Lung (tissue), 10 donors: Measurements from ENCODE around the gene POMZP3. TPM values are rescaled to one million over a fixed set of nuclear protein-coding genes. Genes with fewer than 3 reads are reported as not detected.
"Not testable (repeated sequence)": the region's sequence is repeated elsewhere in the genome, so short reads cannot be mapped to it uniquely, and the experiment has no call there.

Experiments used
- ATAC-seq: fragments of 200-7000 bp; cut with Tn5 transposase; one replicate; pipeline ENCODE4 v1.9.1; 2020; ENCODE audit warnings: moderate number of reproducible peaks; ENCODE audit not compliant: insufficient read depth, low FRiP score
- DNase-seq, 3 donors: peaks; one replicate each; pipeline ENCODE4 v3.0.0-alpha.2; 2013 to 2017
- H3K27ac ChIP-seq, 2 donors: one replicate each; pipeline ENCODE4 v1.5.1; 2013; ENCODE audit warnings: mild to moderate bottlenecking in 2 of 2, moderate library complexity in 2 of 2, control low read depth in 1 of 2, inconsistent platforms in 1 of 2, low read depth in 1 of 2, low read length in 1 of 2
- H3K27me3 ChIP-seq, 3 donors: one replicate each; pipeline ENCODE4 v1.5.1; 2013; ENCODE audit warnings: low read length in 2 of 3; ENCODE audit not compliant: control insufficient read depth in 3 of 3, insufficient read depth in 3 of 3
- H3K36me3 ChIP-seq, 4 donors: one replicate each; pipeline ENCODE4 v1.5.1; 2013; ENCODE audit warnings: low read length in 4 of 4, mild to moderate bottlenecking in 1 of 4, moderate library complexity in 1 of 4; ENCODE audit not compliant: control insufficient read depth in 4 of 4, insufficient read depth in 4 of 4
- H3K4me1 ChIP-seq, 5 donors: one replicate each; pipeline ENCODE4 v1.5.1; 2013; ENCODE audit warnings: low read length in 5 of 5, mild to moderate bottlenecking in 2 of 5, moderate library complexity in 1 of 5; ENCODE audit not compliant: control insufficient read depth in 5 of 5, insufficient read depth in 5 of 5
- H3K4me3 ChIP-seq: one replicate; pipeline ENCODE4 v1.5.1; 2013; ENCODE audit warnings: mild to moderate bottlenecking, control low read depth, moderate library complexity
- H3K9ac ChIP-seq, 2 donors: one replicate each; pipeline ENCODE4 v1.5.1; 2013; ENCODE audit warnings: low read length in 2 of 2, control low read depth in 1 of 2; ENCODE audit not compliant: insufficient read depth in 1 of 2
- H3K9me3 ChIP-seq, 4 donors: one replicate each; pipeline ENCODE4 v1.5.1; 2013; ENCODE audit warnings: low read length in 3 of 4, mild to moderate bottlenecking in 1 of 4, moderate library complexity in 1 of 4; ENCODE audit not compliant: control insufficient read depth in 4 of 4, insufficient read depth in 3 of 4
- WGBS, 2 donors: extraction: QIAGEN DNeasy Blood & Tissue Kit; methylation state at CpG; one replicate each; pipeline ENCODE4 v1.1.7; 2013; 5-methylcytosine and 5-hydroxymethylcytosine counted together
- polyA plus RNA-seq, 2 donors: library from polyadenylated mRNA; stranded (reverse); fragments of 200-250 nt; gene quantifications; one replicate each; pipeline ENCODE4 v1.2.1, GENCODE V29; 2013
- total RNA-seq, 2 donors: library from RNA; depleted of rRNA in 1 of 2; stranded (reverse); fragments of >200 nt in 1 of 2; gene quantifications; one replicate each; pipeline ENCODE4 v1.2.1, GENCODE V29; 2014 to 2021
- donor health status: Bipolar disorder and iron deficiency.
- donor health status: healthy.
- donor health status: DM: yes; HTN: yes; CAD: no.

Gene POMZP3
- total and polyA plus RNA-seq, 4 donors: 6.8 to 25.8 (median 9.7) TPM

DNA sequence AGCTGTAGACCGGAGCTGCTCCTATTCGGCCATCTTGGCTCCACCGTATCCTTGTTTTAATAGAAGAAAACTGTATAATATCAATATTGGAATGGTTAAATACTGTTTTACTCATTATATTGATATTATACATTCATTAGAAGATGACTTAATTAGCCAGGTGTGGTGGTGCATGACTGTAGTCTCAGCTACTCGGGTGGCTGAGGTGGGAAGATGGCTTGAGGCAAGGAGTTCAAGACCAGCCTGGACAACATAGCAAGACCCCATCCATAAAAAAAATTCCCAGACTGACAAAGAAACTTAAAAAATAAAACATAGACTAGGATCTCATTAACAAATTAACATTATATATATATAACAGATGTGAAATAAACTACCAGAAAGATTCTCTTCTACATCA is 59.8 kb downstream of the POMZP3 start:
- not testable (repeated sequence) for ATAC-seq, H3K27me3 ChIP-seq, H3K4me3 ChIP-seq, H3K9me3 ChIP-seq, H3K36me3 ChIP-seq, H3K4me1 ChIP-seq, H3K27ac ChIP-seq, H3K9ac ChIP-seq, DNase-seq
- WGBS, 2 donors: 99 to 100% methylated on average over 2 of the region's 4 CpGs

DNA sequence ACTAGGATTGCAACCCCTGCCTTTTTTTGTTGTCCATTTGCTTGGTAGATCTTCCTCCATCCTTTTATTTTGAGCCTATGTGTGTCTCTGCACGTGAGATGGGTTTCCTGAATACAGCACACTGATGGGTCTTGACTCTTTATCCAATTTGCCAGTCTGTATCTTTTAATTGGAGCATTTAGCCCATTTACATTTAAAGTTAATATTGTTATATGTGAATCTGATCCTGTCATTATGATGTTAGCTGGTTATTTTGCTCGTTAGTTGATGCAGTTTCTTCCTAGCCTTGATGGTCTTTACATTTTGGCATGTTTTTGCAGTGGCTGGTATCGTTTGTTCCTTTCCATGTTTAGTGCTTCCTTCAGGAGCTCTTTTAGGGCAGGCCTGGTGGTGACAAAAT is 62.1 kb downstream of the POMZP3 start:
- not testable (repeated sequence) for ATAC-seq, H3K9me3 ChIP-seq, DNase-seq, H3K4me1 ChIP-seq, H3K27ac ChIP-seq, H3K4me3 ChIP-seq, H3K9ac ChIP-seq, H3K36me3 ChIP-seq, H3K27me3 ChIP-seq
- 97 to 100% methylated on average over 1 to 2 of the region's 3 CpGs for WGBS, 2 donors

- not testable (repeated sequence) for DNase-seq, ATAC-seq, H3K4me1 ChIP-seq, H3K27ac ChIP-seq, H3K9me3 ChIP-seq, H3K36me3 ChIP-seq, H3K27me3 ChIP-seq, H3K4me3 ChIP-seq, H3K9ac ChIP-seq
- 94 to 98% methylated on average over 3 of the region's 3 CpGs for WGBS, 2 donors
Observed at GRCh38 chr7:76561342-76561741, 65.7 kb downstream of the POMZP3 start.

- ATAC-seq: not testable (repeated sequence)
Observed at GRCh38 chr7:76560157-76560556, 66.9 kb downstream of the POMZP3 start.

More at GRCh38 chr7:76560157-76560556, 66.9 kb downstream of the POMZP3 start:
- not testable (repeated sequence) for H3K27me3 ChIP-seq, DNase-seq, H3K9ac ChIP-seq, H3K4me3 ChIP-seq, H3K27ac ChIP-seq, H3K9me3 ChIP-seq, H3K4me1 ChIP-seq, H3K36me3 ChIP-seq
- WGBS, 2 donors: 72 to 73% methylated on average over 4 of the region's 4 CpGs

Other genes with a start within 250 kb of the POMZP3 start
- gene SSC4D, start 217.6 kb downstream of the POMZP3 start, total RNA-seq: 1 to 10 TPM in 1 of 2 donors, under 1 TPM in 1; 0.28 to 2.1 TPM
- gene SSC4D, start 217.6 kb downstream of the POMZP3 start, polyA plus RNA-seq: 1 to 10 TPM; 1.8 to 1.9 TPM
- gene ZP3, start 202.3 kb downstream of the POMZP3 start, total RNA-seq: 10 to 100 TPM in 1 of 2 donors, under 1 TPM in 1; 0.74 to 15.7 TPM
- 1 to 10 TPM; 1.6 to 5.2 TPM for gene ZP3, start 202.3 kb downstream of the POMZP3 start, polyA plus RNA-seq
- gene DTX2, start 165.6 kb downstream of the POMZP3 start, total RNA-seq: 10 to 100 TPM; 18.5 to 55.3 TPM
- gene DTX2, start 165.6 kb downstream of the POMZP3 start, polyA plus RNA-seq: 10 to 100 TPM; 39.5 to 44.2 TPM
- gene UPK3B, start 116.7 kb downstream of the POMZP3 start, total RNA-seq: 10 to 100 TPM in 1 of 2 donors, 1 to 10 TPM in 1; 3.6 to 12.4 TPM
- 10 to 100 TPM in 1 of 2 donors, 1 to 10 TPM in 1; 4.7 to 24.3 TPM for gene UPK3B, start 116.7 kb downstream of the POMZP3 start, polyA plus RNA-seq
- gene SPDYE16, start 84.0 kb downstream of the POMZP3 start, total RNA-seq: under 1 TPM in 1 of 2 donors, not detected in 1; 0.28 TPM
- gene SPDYE16, start 84.0 kb downstream of the POMZP3 start, polyA plus RNA-seq: under 1 TPM; 0.14 to 0.18 TPM